GM10248 (cell line): ENCODE results near the gene IL1RAPL1.
"Not testable (repeated sequence)": the region's sequence is repeated elsewhere in the genome, so short reads cannot be mapped to it uniquely, and the experiment has no call there.

Experiments used
- CTCF ChIA-PET: fragments of 300-600 bp; sonication (Branson Sonifier 250); formaldehyde crosslinking; extraction: SDS; loops from one replicate; lab custom pipeline; 2021; ENCODE audit warnings: antibody characterized with exemption; lab: Yijun Ruan, JAX
- POLR2A ChIA-PET: fragments of 350-650 bp; sonication (Branson Sonifier 250); formaldehyde crosslinking; extraction: SDS; loops from one replicate; lab custom pipeline; 2020; ENCODE audit warnings: antibody characterized with exemption; lab: Yijun Ruan, JAX
- DNase-seq: peaks from one replicate; pipeline ENCODE4 v3.0.0; 2012; ENCODE audit errors: extremely low spot score
- TF ChIP-seq, protein P1 (sequence below): IDR thresholded peaks from 2 replicates; pipeline ENCODE4 v1.5.1; 2012; ENCODE audit warnings: mild to moderate bottlenecking, low read depth; ENCODE audit errors: extremely low read depth, missing control alignments, control extremely low read depth

IL1RAPL1 gene

DNA sequence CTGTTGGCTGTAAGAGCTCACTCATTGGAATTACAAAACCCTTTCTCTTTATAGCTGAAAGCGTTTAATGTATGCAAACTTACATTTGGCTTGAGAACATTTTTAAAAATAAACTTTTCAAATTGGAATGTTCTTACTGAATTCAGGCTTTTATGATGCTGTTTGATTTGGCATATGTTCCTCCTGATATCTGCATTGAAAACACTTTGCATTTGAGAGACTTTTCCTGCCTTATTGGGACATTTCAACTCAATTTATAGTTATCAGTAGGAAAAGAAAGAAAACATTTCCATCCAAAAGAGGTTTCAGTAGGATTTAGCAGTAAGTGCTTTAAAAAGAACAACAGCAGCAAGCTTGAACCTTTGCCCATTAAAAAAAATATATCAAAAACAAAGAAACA lies 520.0 kb downstream of the IL1RAPL1 start:
- POLR2A ChIA-PET = no interaction called here
- no peak for DNase-seq
- TF ChIP-seq, protein P1, sequence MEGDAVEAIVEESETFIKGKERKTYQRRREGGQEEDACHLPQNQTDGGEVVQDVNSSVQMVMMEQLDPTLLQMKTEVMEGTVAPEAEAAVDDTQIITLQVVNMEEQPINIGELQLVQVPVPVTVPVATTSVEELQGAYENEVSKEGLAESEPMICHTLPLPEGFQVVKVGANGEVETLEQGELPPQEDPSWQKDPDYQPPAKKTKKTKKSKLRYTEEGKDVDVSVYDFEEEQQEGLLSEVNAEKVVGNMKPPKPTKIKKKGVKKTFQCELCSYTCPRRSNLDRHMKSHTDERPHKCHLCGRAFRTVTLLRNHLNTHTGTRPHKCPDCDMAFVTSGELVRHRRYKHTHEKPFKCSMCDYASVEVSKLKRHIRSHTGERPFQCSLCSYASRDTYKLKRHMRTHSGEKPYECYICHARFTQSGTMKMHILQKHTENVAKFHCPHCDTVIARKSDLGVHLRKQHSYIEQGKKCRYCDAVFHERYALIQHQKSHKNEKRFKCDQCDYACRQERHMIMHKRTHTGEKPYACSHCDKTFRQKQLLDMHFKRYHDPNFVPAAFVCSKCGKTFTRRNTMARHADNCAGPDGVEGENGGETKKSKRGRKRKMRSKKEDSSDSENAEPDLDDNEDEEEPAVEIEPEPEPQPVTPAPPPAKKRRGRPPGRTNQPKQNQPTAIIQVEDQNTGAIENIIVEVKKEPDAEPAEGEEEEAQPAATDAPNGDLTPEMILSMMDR = no peak
- CTCF ChIA-PET = no interaction called here

DNA sequence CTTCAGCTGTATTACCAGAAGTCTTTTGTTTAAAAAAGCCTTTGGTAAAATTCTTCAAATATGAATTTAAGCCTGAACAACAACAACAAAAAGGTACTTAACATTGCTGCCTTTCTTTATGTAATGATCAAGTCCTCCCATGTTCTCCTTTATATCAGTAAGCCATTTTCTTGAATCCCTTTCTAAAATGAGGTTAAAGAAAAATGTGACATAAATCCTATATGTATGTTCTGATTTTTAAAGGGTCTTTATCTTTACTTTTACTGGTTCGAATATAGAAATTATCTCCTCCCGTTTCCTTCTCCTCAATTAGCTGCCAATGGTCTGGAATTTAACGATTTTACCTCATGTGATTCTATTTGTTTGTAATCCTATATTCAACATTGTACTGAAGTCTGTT lies 522.8 kb downstream of the IL1RAPL1 start:
- CTCF ChIA-PET = no interaction called here
- POLR2A ChIA-PET = no interaction called here
- no peak for DNase-seq
- TF ChIP-seq, protein P1 = no peak

DNA sequence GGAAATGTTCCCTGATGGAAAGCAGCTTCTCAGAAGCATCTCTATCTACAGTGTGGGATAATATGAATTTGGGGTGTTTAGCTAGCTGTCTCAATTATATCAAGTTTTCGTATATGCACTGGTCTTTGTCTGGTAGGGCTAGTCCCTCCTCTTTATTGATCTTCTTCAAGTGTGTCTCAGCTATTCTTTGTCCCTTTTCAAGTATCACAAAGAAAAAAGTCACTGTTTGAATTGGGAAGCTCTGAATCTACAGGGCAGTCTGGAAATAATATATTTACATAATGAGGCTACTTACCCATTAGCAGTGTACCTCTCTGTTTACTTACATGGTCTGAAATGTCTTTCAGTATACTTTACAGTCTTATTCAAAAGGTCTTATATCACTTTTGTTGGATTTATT lies 526.0 kb downstream of the IL1RAPL1 start:
- no peak for DNase-seq
- POLR2A ChIA-PET = no interaction called here
- CTCF ChIA-PET = no interaction called here
- TF ChIP-seq, protein P1 = no peak

DNA sequence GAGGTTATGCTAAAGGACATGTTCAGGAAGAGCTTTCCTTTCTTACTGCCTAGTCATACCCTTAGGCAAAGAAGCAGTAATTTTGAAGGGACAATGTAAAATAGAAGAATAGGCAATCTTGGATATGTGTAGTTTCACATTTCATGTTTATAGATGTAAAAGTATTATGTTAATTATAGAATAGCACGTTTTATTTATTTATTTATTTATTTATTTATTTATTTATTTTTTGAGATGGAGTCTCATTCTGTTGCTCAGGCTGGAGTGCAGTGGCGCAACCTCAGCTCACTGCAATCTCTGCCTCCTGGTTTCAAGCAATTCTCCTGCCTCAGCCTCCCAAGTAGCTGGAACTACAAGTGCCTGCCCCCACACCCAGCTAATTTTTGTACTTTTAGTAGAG lies 535.6 kb downstream of the IL1RAPL1 start:
- DNase-seq, POLR2A ChIA-PET, CTCF ChIA-PET: not testable (repeated sequence)

DNA sequence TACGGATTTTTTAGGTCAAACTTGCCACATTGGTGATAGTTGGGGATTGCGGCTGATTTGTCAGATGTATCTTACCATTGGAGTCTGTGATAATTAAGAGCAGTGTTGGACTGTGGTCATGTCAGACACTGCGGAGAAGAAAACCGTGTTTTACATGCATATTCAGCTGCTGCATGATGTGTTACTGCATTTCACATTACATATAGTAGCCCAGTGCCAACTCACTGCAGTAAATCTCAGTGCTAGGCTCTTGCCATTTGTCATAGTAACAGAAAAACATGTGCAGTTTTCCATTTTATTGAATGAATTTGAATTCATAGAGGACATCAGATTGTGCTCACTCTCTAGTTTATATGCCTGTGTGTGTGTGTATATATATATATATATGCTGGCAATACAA lies 543.7 kb downstream of the IL1RAPL1 start:
- TF ChIP-seq, protein P1 = no peak
- no peak for DNase-seq
- ChIA-PET POLR2A (no interaction called here), CTCF (no interaction called here)

DNA sequence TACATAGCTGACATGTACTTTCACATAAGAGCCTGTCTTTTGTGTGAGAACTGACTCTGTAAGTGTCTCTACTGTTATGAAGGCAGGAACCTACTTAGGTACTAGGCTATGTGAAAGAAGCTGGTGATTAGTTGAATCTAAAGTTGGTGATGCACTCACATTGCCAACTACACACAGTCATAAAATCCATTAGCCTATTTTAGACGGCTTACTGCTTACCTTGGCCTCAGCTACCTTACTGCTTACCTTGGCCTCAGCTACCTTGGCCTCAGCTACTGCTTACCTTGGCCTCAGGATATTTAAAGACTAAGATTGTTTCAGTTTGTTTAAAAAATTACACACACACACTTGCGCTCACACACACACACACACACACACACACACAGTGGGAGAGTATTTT lies 549.7 kb downstream of the IL1RAPL1 start:
- CTCF ChIA-PET = no interaction called here
- POLR2A ChIA-PET = no interaction called here

DNA sequence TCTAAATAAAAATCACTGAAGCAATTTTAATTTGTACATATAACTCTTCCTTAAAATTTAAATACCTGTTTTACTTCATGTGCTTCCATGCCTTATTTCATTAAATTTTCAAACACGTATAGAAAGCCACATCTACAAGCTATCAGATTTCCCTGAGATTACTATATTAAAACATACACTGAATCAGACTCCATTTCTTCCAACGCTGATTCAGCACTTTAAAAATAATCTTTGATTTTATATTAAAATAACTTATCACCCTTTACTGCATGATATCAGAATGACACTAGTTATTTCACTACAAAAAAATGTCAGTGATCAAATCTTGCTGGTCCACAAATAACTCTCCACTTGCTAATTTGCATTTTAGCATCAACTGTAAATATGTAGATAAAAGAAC lies 550.8 kb downstream of the IL1RAPL1 start:
- CTCF ChIA-PET = no interaction called here
- DNase-seq = no peak
- TF ChIP-seq, protein P1 = no peak
- POLR2A ChIA-PET = no interaction called here

More for the DNA sequence above, 549.7 kb downstream of the IL1RAPL1 start:
- DNase-seq = no peak
- TF ChIP-seq, protein P1 = no peak
